ENCODE results near the gene SCAF1. TPM values are rescaled to one million over a fixed set of nuclear protein-coding genes. Genes with fewer than 3 reads are reported as not detected.

SCAF1 gene
- total and polyA plus RNA-seq, 2 experiments from 2014 or later: 19.7 to 53.7 TPM

DNA sequence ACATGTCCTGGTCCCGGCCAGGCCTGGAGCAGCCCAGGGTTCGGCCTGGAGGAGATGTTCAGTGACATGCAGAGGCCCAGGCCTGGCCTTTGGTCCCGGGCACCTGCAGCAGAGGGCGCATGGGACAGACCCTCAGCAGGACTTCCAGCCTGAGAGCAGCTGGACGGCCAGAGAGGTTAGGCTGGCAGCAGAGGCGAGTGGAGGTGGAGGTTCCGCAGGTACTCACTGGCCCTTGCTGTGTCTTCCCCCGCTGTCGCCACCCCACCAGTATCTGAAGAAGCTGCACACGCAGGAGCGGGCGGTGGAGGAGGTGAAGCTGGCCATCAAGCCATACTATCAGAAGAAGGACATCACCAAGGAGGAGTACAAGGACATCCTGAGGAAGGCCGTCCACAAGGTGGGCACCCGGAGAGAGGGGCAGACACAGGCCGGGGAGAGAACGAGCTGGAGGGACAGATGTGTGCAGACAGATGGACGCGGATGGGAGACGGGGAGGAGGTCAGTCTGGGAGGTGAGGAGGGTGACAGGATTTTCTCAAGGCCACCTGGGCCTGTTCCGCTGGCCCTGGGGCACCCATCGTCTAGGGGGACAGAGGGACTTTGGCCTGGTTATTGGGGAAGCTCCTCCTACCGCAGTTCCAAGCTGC, 15.6 kb downstream of the SCAF1 start (continued):
- TF ChIP-seq NANOG (IDR thresholded peaks at IDR 0.05; ENCODE audit: borderline replicate concordance): no peak
- TF ChIP-seq STAT1 (IDR thresholded peaks at IDR 0.05; ENCODE audit: unreplicated experiment): no peak
- TF ChIP-seq, protein P1, sequence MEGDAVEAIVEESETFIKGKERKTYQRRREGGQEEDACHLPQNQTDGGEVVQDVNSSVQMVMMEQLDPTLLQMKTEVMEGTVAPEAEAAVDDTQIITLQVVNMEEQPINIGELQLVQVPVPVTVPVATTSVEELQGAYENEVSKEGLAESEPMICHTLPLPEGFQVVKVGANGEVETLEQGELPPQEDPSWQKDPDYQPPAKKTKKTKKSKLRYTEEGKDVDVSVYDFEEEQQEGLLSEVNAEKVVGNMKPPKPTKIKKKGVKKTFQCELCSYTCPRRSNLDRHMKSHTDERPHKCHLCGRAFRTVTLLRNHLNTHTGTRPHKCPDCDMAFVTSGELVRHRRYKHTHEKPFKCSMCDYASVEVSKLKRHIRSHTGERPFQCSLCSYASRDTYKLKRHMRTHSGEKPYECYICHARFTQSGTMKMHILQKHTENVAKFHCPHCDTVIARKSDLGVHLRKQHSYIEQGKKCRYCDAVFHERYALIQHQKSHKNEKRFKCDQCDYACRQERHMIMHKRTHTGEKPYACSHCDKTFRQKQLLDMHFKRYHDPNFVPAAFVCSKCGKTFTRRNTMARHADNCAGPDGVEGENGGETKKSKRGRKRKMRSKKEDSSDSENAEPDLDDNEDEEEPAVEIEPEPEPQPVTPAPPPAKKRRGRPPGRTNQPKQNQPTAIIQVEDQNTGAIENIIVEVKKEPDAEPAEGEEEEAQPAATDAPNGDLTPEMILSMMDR (conservative IDR thresholded peaks at IDR 0.05; ENCODE audit: low read depth in 2 of 2): no peak
- no peak for TF ChIP-seq ZNF114 (CRISPR knock-in tag; IDR thresholded peaks at IDR 0.05)
- no peak for TF ChIP-seq EZH2phosphoT487 (IDR thresholded peaks at IDR 0.05; ENCODE audit: unreplicated experiment)
- TF ChIP-seq POLR2AphosphoS5 (IDR thresholded peaks at IDR 0.05; ENCODE audit: low read depth): no peak
- TF ChIP-seq, protein P2, sequence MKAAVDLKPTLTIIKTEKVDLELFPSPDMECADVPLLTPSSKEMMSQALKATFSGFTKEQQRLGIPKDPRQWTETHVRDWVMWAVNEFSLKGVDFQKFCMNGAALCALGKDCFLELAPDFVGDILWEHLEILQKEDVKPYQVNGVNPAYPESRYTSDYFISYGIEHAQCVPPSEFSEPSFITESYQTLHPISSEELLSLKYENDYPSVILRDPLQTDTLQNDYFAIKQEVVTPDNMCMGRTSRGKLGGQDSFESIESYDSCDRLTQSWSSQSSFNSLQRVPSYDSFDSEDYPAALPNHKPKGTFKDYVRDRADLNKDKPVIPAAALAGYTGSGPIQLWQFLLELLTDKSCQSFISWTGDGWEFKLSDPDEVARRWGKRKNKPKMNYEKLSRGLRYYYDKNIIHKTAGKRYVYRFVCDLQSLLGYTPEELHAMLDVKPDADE (IDR thresholded peaks at IDR 0.05): no peak
- no peak for TF ChIP-seq CREB1 (CRISPR knock-in tag; IDR thresholded peaks at IDR 0.05; ENCODE audit: low read depth)

DNA sequence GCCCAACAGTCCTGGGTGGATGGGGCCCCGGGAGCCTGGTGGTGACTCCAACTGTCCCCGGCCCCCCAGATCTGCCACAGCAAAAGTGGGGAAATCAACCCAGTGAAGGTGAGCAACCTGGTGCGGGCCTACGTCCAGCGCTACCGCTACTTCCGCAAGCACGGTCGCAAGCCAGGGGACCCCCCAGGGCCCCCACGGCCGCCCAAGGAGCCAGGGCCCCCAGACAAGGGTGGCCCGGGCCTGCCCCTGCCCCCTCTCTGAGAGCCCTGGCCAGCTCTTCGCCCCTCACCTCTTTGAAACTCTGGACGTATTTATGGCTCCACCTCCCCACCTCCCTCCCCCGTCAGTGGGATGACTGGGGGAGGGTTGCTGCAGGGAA, 16.1 kb downstream of the SCAF1 start:
- Mint-ChIP-seq H3K9me3 (peaks cover 19% of the 10 kb centered on the region), H3K4me3 (no peak overlapping the region), H3K27me3 (ENCODE audit: insufficient read depth, low read depth, poor library complexity) (peaks cover 19% of the 10 kb centered on the region), H3K36me3 (ENCODE audit: low read depth) (peaks cover 91% of the 10 kb centered on the region), H3K4me1 (peaks cover 8% of the 10 kb centered on the region), H3K27ac (no peak overlapping the region)
- no peak overlapping the region for H2AFZ ChIP-seq
- no peak overlapping the region for H3K4me2 ChIP-seq
- no peak overlapping the region for H3K27ac ChIP-seq (ENCODE audit: low read depth)
- no peaks in the 10 kb centered on the region for H3K9me2 ChIP-seq (ENCODE audit: insufficient read depth)
- no peak for ATAC-seq
- no peak overlapping the region for H3K4me3 ChIP-seq
- TF ChIP-seq STAT1 (IDR thresholded peaks at IDR 0.05; ENCODE audit: unreplicated experiment): no peak
- no peak for TF ChIP-seq ZNF114 (CRISPR knock-in tag; IDR thresholded peaks at IDR 0.05)
- TF ChIP-seq, protein P3, sequence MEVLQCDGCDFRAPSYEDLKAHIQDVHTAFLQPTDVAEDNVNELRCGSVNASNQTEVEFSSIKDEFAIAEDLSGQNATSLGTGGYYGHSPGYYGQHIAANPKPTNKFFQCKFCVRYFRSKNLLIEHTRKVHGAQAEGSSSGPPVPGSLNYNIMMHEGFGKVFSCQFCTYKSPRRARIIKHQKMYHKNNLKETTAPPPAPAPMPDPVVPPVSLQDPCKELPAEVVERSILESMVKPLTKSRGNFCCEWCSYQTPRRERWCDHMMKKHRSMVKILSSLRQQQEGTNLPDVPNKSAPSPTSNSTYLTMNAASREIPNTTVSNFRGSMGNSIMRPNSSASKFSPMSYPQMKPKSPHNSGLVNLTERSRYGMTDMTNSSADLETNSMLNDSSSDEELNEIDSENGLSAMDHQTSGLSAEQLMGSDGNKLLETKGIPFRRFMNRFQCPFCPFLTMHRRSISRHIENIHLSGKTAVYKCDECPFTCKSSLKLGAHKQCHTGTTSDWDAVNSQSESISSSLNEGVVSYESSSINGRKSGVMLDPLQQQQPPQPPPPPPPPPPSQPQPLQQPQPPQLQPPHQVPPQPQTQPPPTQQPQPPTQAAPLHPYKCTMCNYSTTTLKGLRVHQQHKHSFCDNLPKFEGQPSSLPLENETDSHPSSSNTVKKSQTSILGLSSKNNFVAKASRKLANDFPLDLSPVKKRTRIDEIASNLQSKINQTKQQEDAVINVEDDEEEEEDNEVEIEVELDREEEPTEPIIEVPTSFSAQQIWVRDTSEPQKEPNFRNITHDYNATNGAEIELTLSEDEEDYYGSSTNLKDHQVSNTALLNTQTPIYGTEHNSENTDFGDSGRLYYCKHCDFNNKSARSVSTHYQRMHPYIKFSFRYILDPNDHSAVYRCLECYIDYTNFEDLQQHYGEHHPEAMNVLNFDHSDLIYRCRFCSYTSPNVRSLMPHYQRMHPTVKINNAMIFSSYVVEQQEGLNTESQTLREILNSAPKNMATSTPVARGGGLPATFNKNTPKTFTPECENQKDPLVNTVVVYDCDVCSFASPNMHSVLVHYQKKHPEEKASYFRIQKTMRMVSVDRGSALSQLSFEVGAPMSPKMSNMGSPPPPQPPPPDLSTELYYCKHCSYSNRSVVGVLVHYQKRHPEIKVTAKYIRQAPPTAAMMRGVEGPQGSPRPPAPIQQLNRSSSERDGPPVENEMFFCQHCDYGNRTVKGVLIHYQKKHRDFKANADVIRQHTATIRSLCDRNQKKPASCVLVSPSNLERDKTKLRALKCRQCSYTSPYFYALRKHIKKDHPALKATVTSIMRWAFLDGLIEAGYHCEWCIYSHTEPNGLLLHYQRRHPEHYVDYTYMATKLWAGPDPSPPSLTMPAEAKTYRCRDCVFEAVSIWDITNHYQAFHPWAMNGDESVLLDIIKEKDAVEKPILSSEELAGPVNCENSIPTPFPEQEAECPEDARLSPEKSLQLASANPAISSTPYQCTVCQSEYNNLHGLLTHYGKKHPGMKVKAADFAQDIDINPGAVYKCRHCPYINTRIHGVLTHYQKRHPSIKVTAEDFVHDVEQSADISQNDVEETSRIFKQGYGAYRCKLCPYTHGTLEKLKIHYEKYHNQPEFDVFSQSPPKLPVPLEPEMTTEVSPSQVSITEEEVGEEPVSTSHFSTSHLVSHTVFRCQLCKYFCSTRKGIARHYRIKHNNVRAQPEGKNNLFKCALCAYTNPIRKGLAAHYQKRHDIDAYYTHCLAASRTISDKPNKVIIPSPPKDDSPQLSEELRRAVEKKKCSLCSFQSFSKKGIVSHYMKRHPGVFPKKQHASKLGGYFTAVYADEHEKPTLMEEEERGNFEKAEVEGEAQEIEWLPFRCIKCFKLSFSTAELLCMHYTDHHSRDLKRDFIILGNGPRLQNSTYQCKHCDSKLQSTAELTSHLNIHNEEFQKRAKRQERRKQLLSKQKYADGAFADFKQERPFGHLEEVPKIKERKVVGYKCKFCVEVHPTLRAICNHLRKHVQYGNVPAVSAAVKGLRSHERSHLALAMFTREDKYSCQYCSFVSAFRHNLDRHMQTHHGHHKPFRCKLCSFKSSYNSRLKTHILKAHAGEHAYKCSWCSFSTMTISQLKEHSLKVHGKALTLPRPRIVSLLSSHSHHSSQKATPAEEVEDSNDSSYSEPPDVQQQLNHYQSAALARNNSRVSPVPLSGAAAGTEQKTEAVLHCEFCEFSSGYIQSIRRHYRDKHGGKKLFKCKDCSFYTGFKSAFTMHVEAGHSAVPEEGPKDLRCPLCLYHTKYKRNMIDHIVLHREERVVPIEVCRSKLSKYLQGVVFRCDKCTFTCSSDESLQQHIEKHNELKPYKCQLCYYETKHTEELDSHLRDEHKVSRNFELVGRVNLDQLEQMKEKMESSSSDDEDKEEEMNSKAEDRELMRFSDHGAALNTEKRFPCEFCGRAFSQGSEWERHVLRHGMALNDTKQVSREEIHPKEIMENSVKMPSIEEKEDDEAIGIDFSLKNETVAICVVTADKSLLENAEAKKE (CRISPR knock-in tag; IDR thresholded peaks at IDR 0.05): no peak
- no peak for TF ChIP-seq EZH2phosphoT487 (IDR thresholded peaks at IDR 0.05; ENCODE audit: unreplicated experiment)
- TF ChIP-seq JUNB (IDR thresholded peaks at IDR 0.05; ENCODE audit: unreplicated experiment): no peak
- TF ChIP-seq, protein P2 (IDR thresholded peaks at IDR 0.05): no peak
- TF ChIP-seq ZNF331 (CRISPR knock-in tag; IDR thresholded peaks at IDR 0.05; ENCODE audit: low read depth): no peak
- H3F3A ChIP-seq (replicated peaks; ENCODE audit: low read depth): peaks cover 14% of the 10 kb centered on the region
- H3K79me2 ChIP-seq (replicated peaks; ENCODE audit: insufficient read depth): no peaks in the 10 kb centered on the region
- H3K36me3 ChIP-seq (ENCODE audit: insufficient read depth): peaks cover 25% of the 10 kb centered on the region
- no peaks in the 10 kb centered on the region for H3K4me1 ChIP-seq (ENCODE audit: insufficient read depth)
- no peaks in the 10 kb centered on the region for H3K27me3 ChIP-seq (ENCODE audit: insufficient read depth)
- peaks cover 8% of the 10 kb centered on the region for H4K20me1 ChIP-seq (replicated peaks; ENCODE audit: insufficient read depth)
- no peak for DNase-seq (ENCODE audit: low spot score)

All from GM23338 (cell line).